Endodermal cell (in vitro differentiated cells): ENCODE results near the gene EPHA8. TPM values are rescaled to one million over a fixed set of nuclear protein-coding genes. Genes with fewer than 3 reads are reported as not detected.

Experiments used
- DNase-seq: peaks from one replicate; pipeline ENCODE4 v3.0.0-alpha.2; 2017
- H3K27ac ChIP-seq: 2 replicates; pipeline ENCODE4 v1.5.1; 2013; ENCODE audit warnings: mild to moderate bottlenecking, low read depth, low read length, moderate library complexity
- H3K27me3 ChIP-seq: 2 replicates; pipeline ENCODE4 v1.6.1; 2013; ENCODE audit warnings: mild to moderate bottlenecking, low read length, moderate library complexity; ENCODE audit not compliant: insufficient read depth, control insufficient read depth, poor library complexity, severe bottlenecking
- H3K36me3 ChIP-seq: 2 replicates; pipeline ENCODE4 v1.7.0; 2013; ENCODE audit warnings: mild to moderate bottlenecking, low read length, moderate library complexity; ENCODE audit not compliant: control insufficient read depth, insufficient read depth
- H3K4me1 ChIP-seq: one replicate; pipeline ENCODE4 v1.7.0; 2013; ENCODE audit warnings: low read length; ENCODE audit not compliant: control insufficient read depth, insufficient read depth
- H3K4me3 ChIP-seq: 2 replicates; pipeline ENCODE4 v1.5.1; 2013; ENCODE audit warnings: mild to moderate bottlenecking, low read length, moderate library complexity
- H3K9ac ChIP-seq: 2 replicates; pipeline ENCODE4 v1.6.1; 2013; ENCODE audit warnings: mild to moderate bottlenecking, low read length, moderate library complexity; ENCODE audit not compliant: poor library complexity, severe bottlenecking; ENCODE audit errors: extremely low read depth
- H3K9me3 ChIP-seq: 2 replicates; pipeline ENCODE4 v1.6.1; 2013; ENCODE audit warnings: mild to moderate bottlenecking, low read length, moderate library complexity; ENCODE audit not compliant: control insufficient read depth
- H3K27ac Mint-ChIP-seq: 2 replicates; pipeline ENCODE4 v1.8.0; 2020; ENCODE audit warnings: mixed read lengths
- H3K27me3 Mint-ChIP-seq: 2 replicates; pipeline ENCODE4 v1.8.0; 2021; ENCODE audit warnings: mild to moderate bottlenecking, mixed read lengths; ENCODE audit not compliant: insufficient read depth
- H3K36me3 Mint-ChIP-seq: 2 replicates; pipeline ENCODE4 v1.8.0; 2020; ENCODE audit warnings: low read depth, mixed read lengths
- H3K4me1 Mint-ChIP-seq: 2 replicates; pipeline ENCODE4 v1.8.0; 2020; ENCODE audit warnings: mixed read lengths
- H3K4me3 Mint-ChIP-seq: 2 replicates; pipeline ENCODE4 v1.8.0; 2020; ENCODE audit warnings: mild to moderate bottlenecking, moderate library complexity, mixed read lengths
- H3K9me3 Mint-ChIP-seq: 2 replicates; pipeline ENCODE4 v1.8.0; 2020; ENCODE audit warnings: mild to moderate bottlenecking, mixed read lengths
- CTCF ChIP-seq: fragments of 200-600 bp; sonication (generic); conservative IDR thresholded peaks from 2 replicates; pipeline ENCODE4 v1.5.0; 2021; ENCODE audit warnings: antibody characterized with exemption, mild to moderate bottlenecking
- WGBS, 2 experiments: methylation state at CpG; one replicate each; pipeline versions ENCODE4 v1.1.5 to v1.1.7; 2013; ENCODE audit warnings: missing lambda C conversion rate in 2 of 2, mixed read lengths in 1 of 2; ENCODE audit not compliant: insufficient coverage in 1 of 2, insufficient read length in 1 of 2; 5-methylcytosine and 5-hydroxymethylcytosine counted together
- total RNA-seq, 2 donors: library from RNA; stranded (reverse); fragmentation: NEBNext Ultra II Directional in 1 of 2; extraction: Animal tissue kit (Norgen Biotek cat#: 25700) in 1 of 2; gene quantifications; 2 replicates in 1 of 2; 3 replicates in 1 of 2; pipeline ENCODE4 v1.2.1, GENCODE V29; 2021

EPHA8 gene
- total RNA-seq, 2 donors from 2014 or later = 1.5 TPM

- Histone ChIP-seq H3K4me1 (no peaks in the 10 kb centered on the region), H3K27me3 (no peaks in the 10 kb centered on the region), H3K27ac (no peak overlapping the region), H3K9ac (no peak overlapping the region), H3K36me3 (no peaks in the 10 kb centered on the region), H3K9me3 (no peaks in the 10 kb centered on the region), H3K4me3 (no peak overlapping the region)
- H3K27me3 Mint-ChIP-seq = peaks cover 2% of the 10 kb centered on the region
- TF ChIP-seq CTCF = no peak
- no peak for DNase-seq
- H3K4me1 Mint-ChIP-seq = peaks cover 6% of the 10 kb centered on the region
- H3K4me3 Mint-ChIP-seq = no peak overlapping the region
- 77 to 89% methylated on average over 4 to 7 of the region's 7 CpGs for WGBS, 2 experiments
- H3K27ac Mint-ChIP-seq = no peak overlapping the region
- H3K36me3 Mint-ChIP-seq = no peaks in the 10 kb centered on the region
- no peaks in the 10 kb centered on the region for H3K9me3 Mint-ChIP-seq
Measured at GRCh38 chr1:22587247-22587646, 24.0 kb downstream of the EPHA8 start.

GRCh38 chr1:22588899-22589422 is 25.7 kb downstream of the EPHA8 start:
- no peaks in the 10 kb centered on the region for H3K9me3 ChIP-seq
- Mint-ChIP-seq H3K9me3 (no peaks in the 10 kb centered on the region), H3K27ac (no peak overlapping the region), H3K27me3 (peaks cover 2% of the 10 kb centered on the region), H3K4me1 (peaks cover 1% of the 10 kb centered on the region), H3K4me3 (no peak overlapping the region), H3K36me3 (no peaks in the 10 kb centered on the region)
- H3K27me3 ChIP-seq = no peaks in the 10 kb centered on the region
- TF ChIP-seq CTCF = no peak
- 92 to 93% methylated on average over 10 to 24 of the region's 24 CpGs for WGBS, 2 experiments
- no peak overlapping the region for H3K4me3 ChIP-seq
- H3K36me3 ChIP-seq = no peaks in the 10 kb centered on the region
- no peaks in the 10 kb centered on the region for H3K4me1 ChIP-seq
- H3K9ac ChIP-seq = no peak overlapping the region
- no peak overlapping the region for H3K27ac ChIP-seq
- no peak for DNase-seq

- 79 to 82% methylated on average over 7 to 8 of the region's 8 CpGs for WGBS, 2 experiments
- Mint-ChIP-seq H3K27me3 (peaks cover 2% of the 10 kb centered on the region), H3K4me1 (no peaks in the 10 kb centered on the region), H3K27ac (peak overlapping the region; percentile 59), H3K4me3 (no peak overlapping the region), H3K9me3 (no peaks in the 10 kb centered on the region), H3K36me3 (no peaks in the 10 kb centered on the region)
- H3K27me3 ChIP-seq = no peaks in the 10 kb centered on the region
- H3K36me3 ChIP-seq = no peaks in the 10 kb centered on the region
- no peaks in the 10 kb centered on the region for H3K9me3 ChIP-seq
- H3K9ac ChIP-seq = no peak overlapping the region
- no peak overlapping the region for H3K4me3 ChIP-seq
- TF ChIP-seq CTCF = no peak
- no peak overlapping the region for H3K27ac ChIP-seq
- no peak for DNase-seq
- no peaks in the 10 kb centered on the region for H3K4me1 ChIP-seq
Measured at GRCh38 chr1:22591576-22591975, 28.3 kb downstream of the EPHA8 start.
